ENCODE data around the gene ABCB8.

- TF ChIP-seq TEAD4 (IDR thresholded peaks at IDR 0.05; ENCODE audit: borderline replicate concordance, insufficient read depth) (no peak), CTCF (IDR thresholded peaks at IDR 0.05) (no peak), EP300 (IDR thresholded peaks at IDR 0.05; ENCODE audit: borderline replicate concordance in 1 of 2, low read depth in 1 of 2, low read length in 1 of 2) (no peak), POLR2AphosphoS5 (IDR thresholded peaks at IDR 0.05; ENCODE audit: low read depth, low read length) (no peak), RAD21 (IDR thresholded peaks at IDR 0.05; ENCODE audit: low read length) (no peak), CHD2 (IDR thresholded peaks at IDR 0.05; ENCODE audit: low read length, partially characterized antibody) (no peak), EZH2phosphoT487 (IDR thresholded peaks at IDR 0.05; ENCODE audit: borderline replicate concordance, low read depth) (no peak), PBX3 (IDR thresholded peaks at IDR 0.05) (no peak), YY1 (IDR thresholded peaks at IDR 0.05; ENCODE audit: low read depth) (no peak), MXI1 (IDR thresholded peaks at IDR 0.05; ENCODE audit: low read depth, low read length) (no peak), MAX (IDR thresholded peaks at IDR 0.05; ENCODE audit: low read depth) (no peak), ELF1 (IDR thresholded peaks at IDR 0.05) (no peak), SIN3A (IDR thresholded peaks at IDR 0.05; ENCODE audit: borderline replicate concordance, low read depth, low read length) (no peak), GATA2 (CRISPR knock-in tag; IDR thresholded peaks at IDR 0.05) (no peak)
These were observed 28.6 kb upstream of the ABCB8 start for GRCh38 chr7:150999497-151000230.

All from SK-N-SH (cell line).